ENCODE data around the gene MRE11.
"Not testable (repeated sequence)": the region's sequence is repeated elsewhere in the genome, so short reads cannot be mapped to it uniquely, and the experiment has no call there.

MRE11 gene

GRCh38 chr11:94507485-94507884 lies 13.8 kb upstream of the MRE11 start:
- Histone ChIP-seq H3K4me1 (ENCODE audit: control insufficient read depth, insufficient read depth, low read length) (no peaks in the 10 kb centered on the region), H3K36me3 (ENCODE audit: control insufficient read depth in 2 of 2, insufficient read depth in 1 of 2, low read length in 2 of 2) (no peaks in the 10 kb centered on the region), H3K4me3 (ENCODE audit: low read depth, low read length) (no peak overlapping the region), H3K27ac (ENCODE audit: extremely low read depth, low read depth, low read length) (no peak overlapping the region), H3K9me3 (ENCODE audit: control insufficient read depth, insufficient read depth, low read depth, low read length) (no peaks in the 10 kb centered on the region)
- CTCF ChIA-PET = interaction anchor here (1.0 to 3.2 kb wide), 4 partner anchors 9 to 612 kb away, joined by 3 to 18 read pairs (median 5); no protein-coding TSS in a partner anchor
- POLR2A ChIA-PET = no interaction called here
- TF ChIP-seq ZNF302 (tag by site-specific recombination; IDR thresholded peaks at IDR 0.05; ENCODE audit: low read depth) (no peak), ZNF148 (tag by site-specific recombination; IDR thresholded peaks at IDR 0.05; ENCODE audit: borderline replicate concordance) (no peak), ZNF645 (tag by site-specific recombination; IDR thresholded peaks at IDR 0.05) (no peak), ZNF664 (tag by site-specific recombination; IDR thresholded peaks at IDR 0.05) (peak; percentile 18; the same call in 1 of the 2 replicates), ZNF558 (tag by site-specific recombination; IDR thresholded peaks at IDR 0.05) (no peak)

GRCh38 chr11:94506513-94506912 lies 12.9 kb upstream of the MRE11 start:
- H3K9me3 ChIP-seq (ENCODE audit: control insufficient read depth, insufficient read depth, low read depth, low read length); H3K4me3 ChIP-seq (ENCODE audit: low read depth, low read length); H3K36me3 ChIP-seq (ENCODE audit: control insufficient read depth in 2 of 2, insufficient read depth in 1 of 2, low read length in 2 of 2); H3K4me1 ChIP-seq (ENCODE audit: control insufficient read depth, insufficient read depth, low read length); POLR2A ChIA-PET; H3K27ac ChIP-seq (ENCODE audit: extremely low read depth, low read depth, low read length): not testable (repeated sequence)
- CTCF ChIA-PET = interaction anchor here (1.2 to 3.2 kb wide), 2 partner anchors 16 to 611 kb away, joined by 5 to 18 read pairs; no protein-coding TSS in a partner anchor

GRCh38 chr11:94504689-94505293 lies 11.1 kb upstream of the MRE11 start:
- ChIA-PET CTCF (interaction anchor here (0.6 to 5.0 kb wide), 25 partner anchors 9 to 1724 kb away, joined by 3 to 33 read pairs (median 4); no protein-coding TSS in a partner anchor), POLR2A (no interaction called here)
- Histone ChIP-seq H3K36me3 (ENCODE audit: control insufficient read depth in 2 of 2, insufficient read depth in 1 of 2, low read length in 2 of 2) (peaks cover 0 to 11% of the 10 kb centered on the region in 2 experiments; a peak in 1 of 3 replicates), H3K9me3 (ENCODE audit: control insufficient read depth, insufficient read depth, low read depth, low read length) (no peaks in the 10 kb centered on the region), H3K4me3 (ENCODE audit: low read depth, low read length) (no peak overlapping the region), H3K4me1 (ENCODE audit: control insufficient read depth, insufficient read depth, low read length) (no peaks in the 10 kb centered on the region), H3K27ac (ENCODE audit: extremely low read depth, low read depth, low read length) (no peak overlapping the region)
- TF ChIP-seq ZFHX2 (tag by site-specific recombination; conservative IDR thresholded peaks at IDR 0.05) (no peak), ZNF639 (tag by site-specific recombination; IDR thresholded peaks at IDR 0.05) (no peak), ZNF629 (tag by site-specific recombination; IDR thresholded peaks at IDR 0.05) (0 out of 2 replicates have a peak, but pooled peaks have one; percentile 47), ZNF18 (tag by site-specific recombination; IDR thresholded peaks at IDR 0.05) (no peak), ZNF366 (tag by site-specific recombination; conservative IDR thresholded peaks at IDR 0.05) (no peak), SP7 (tag by site-specific recombination; IDR thresholded peaks at IDR 0.05) (no peak), ZNF239 (tag by site-specific recombination; IDR thresholded peaks at IDR 0.05) (no peak), ZNF292 (tag by site-specific recombination; IDR thresholded peaks at IDR 0.05; ENCODE audit: borderline replicate concordance, low read depth) (no peak), ZNF19 (tag by site-specific recombination; IDR thresholded peaks at IDR 0.05; ENCODE audit: low read depth) (no peak), ZNF214 (tag by site-specific recombination; IDR thresholded peaks at IDR 0.05; ENCODE audit: borderline replicate concordance) (no peak), MYNN (tag by site-specific recombination; IDR thresholded peaks at IDR 0.05; ENCODE audit: borderline replicate concordance) (no peak), ZNF654 (tag by site-specific recombination; IDR thresholded peaks at IDR 0.05; ENCODE audit: low read depth) (peak; percentile 57), ZNF843 (tag by site-specific recombination; IDR thresholded peaks at IDR 0.05) (no peak), ZSCAN5A (tag by site-specific recombination; IDR thresholded peaks at IDR 0.05) (no peak), ZNF791 (tag by site-specific recombination; IDR thresholded peaks at IDR 0.05) (no peak), ZNF26 (tag by site-specific recombination; IDR thresholded peaks at IDR 0.05) (no peak)
